Measurements from ENCODE around the gene TRIM64C.
"Not testable (repeated sequence)": the region's sequence is repeated elsewhere in the genome, so short reads cannot be mapped to it uniquely, and the experiment has no call there.

TRIM64C gene

GRCh38 chr11:49059012-49059411 lies at the start of gene TRIM64C:
Gene TRIM64C (minus strand): TSS chr11:49059112. CDS start chr11:49059112, 0 bp downstream.
- not testable (repeated sequence) for DNase-seq

GRCh38 chr11:49102356-49102755 lies 43.4 kb upstream of the TRIM64C start:
- not testable (repeated sequence) for DNase-seq

DNA sequence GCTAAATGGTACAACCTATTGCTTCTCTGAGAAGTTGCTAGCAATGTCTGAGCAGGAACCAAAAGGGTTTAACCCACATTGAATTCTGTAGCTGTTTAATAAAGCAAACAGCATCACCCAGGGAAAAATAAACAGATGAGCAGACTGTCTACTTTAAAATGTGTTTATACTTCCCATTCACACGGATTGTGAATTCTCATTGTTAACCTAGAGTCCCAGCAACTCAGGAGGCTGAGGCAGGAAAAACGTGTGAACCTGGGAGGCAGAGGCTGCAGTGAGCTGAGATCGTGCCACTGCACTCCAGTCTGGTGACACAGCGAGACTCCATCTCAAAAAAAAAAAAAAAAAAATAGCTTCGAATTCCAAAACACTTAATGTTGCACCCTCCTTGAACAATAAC lies 11.0 kb upstream of the TRIM64C start:
- not testable (repeated sequence) for DNase-seq

DNA sequence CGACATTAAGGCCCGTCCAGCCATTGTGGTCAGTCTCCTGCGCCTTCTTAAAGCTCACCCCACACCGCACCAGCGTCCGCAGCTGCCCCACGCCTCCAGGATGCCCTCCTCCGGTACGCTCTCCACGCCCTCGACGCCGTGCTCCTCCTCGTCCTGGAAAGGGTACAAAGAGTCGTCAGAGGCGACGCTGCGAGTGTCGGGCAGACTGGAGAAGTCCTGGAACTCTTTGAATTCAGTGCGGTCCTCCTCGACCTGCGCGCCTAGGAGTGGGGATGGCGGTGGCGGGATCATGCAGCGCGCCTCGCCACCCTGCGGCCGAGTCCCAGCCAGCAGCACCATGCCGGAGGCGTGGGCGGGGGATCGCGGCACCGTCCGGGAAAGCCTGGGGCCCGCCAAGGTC lies 9.1 kb downstream of the TRIM64C start:
- not testable (repeated sequence) for DNase-seq

GRCh38 chr11:49048229-49048628 lies 10.7 kb downstream of the TRIM64C start:
- not testable (repeated sequence) for DNase-seq

GRCh38 chr11:49028523-49028922 lies 30.4 kb downstream of the TRIM64C start, which contains the start of gene TRIM49B:
Gene TRIM49B (plus strand): TSS chr11:49028823. CDS start chr11:49031600, 2,777 bp downstream.
- not testable (repeated sequence) for DNase-seq

Measured in NCI-H446 treated with DMSO at 0.1 percent for 48 hours (cell line).